ENCODE data around the gene MYO1D. TPM values are rescaled to one million over a fixed set of nuclear protein-coding genes. Genes with fewer than 3 reads are reported as not detected.
"Not testable (repeated sequence)": the region's sequence is repeated elsewhere in the genome, so short reads cannot be mapped to it uniquely, and the experiment has no call there.

The MYO1D gene
- total RNA-seq, 1 experiment from 2014 or later = 1.3 TPM

GRCh38 chr17:32451879-32452278 is 425.0 kb downstream of the MYO1D start:
- no TSS peak for BruUV-seq (replicated peaks)
- no peak for DNase-seq (ENCODE audit: low read depth, low spot score)
- peaks cover 3% of the 10 kb centered on the region for H3K4me1 ChIP-seq (ENCODE audit: control insufficient read depth, insufficient read depth, low read length)
- no peak for ATAC-seq
- no peak overlapping the region for H3K4me3 ChIP-seq (ENCODE audit: low read depth in 2 of 2, low read length in 2 of 2)
- intact Hi-C loops (cut with micrococcal nuclease; ENCODE audit: unreplicated experiment) = no loop called here
- H3K36me3 ChIP-seq (ENCODE audit: control insufficient read depth, insufficient read depth, low read length) = peaks cover 63% of the 10 kb centered on the region
- H3K27ac ChIP-seq (ENCODE audit: low read length) = no peak overlapping the region
- TF ChIP-seq REST (IDR thresholded peaks at IDR 0.05; ENCODE audit: insufficient read depth in 1 of 2, low read depth in 2 of 2, low read length in 1 of 2) = no peak
- TF ChIP-seq POLR2AphosphoS5 (IDR thresholded peaks at IDR 0.05; ENCODE audit: low read depth, low read length) = no peak
- TF ChIP-seq, protein P1, sequence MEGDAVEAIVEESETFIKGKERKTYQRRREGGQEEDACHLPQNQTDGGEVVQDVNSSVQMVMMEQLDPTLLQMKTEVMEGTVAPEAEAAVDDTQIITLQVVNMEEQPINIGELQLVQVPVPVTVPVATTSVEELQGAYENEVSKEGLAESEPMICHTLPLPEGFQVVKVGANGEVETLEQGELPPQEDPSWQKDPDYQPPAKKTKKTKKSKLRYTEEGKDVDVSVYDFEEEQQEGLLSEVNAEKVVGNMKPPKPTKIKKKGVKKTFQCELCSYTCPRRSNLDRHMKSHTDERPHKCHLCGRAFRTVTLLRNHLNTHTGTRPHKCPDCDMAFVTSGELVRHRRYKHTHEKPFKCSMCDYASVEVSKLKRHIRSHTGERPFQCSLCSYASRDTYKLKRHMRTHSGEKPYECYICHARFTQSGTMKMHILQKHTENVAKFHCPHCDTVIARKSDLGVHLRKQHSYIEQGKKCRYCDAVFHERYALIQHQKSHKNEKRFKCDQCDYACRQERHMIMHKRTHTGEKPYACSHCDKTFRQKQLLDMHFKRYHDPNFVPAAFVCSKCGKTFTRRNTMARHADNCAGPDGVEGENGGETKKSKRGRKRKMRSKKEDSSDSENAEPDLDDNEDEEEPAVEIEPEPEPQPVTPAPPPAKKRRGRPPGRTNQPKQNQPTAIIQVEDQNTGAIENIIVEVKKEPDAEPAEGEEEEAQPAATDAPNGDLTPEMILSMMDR (IDR thresholded peaks at IDR 0.05) = no peak
- no peak for TF ChIP-seq SIN3A (IDR thresholded peaks at IDR 0.05; ENCODE audit: borderline replicate concordance, insufficient read depth, low read depth, low read length)
- no peak for TF ChIP-seq TCF7L2 (IDR thresholded peaks at IDR 0.05; ENCODE audit: low read depth, low read length)
- no peaks in the 10 kb centered on the region for H3K27me3 ChIP-seq (ENCODE audit: control insufficient read depth, insufficient read depth, low read length)
- CTCF ChIA-PET = no interaction called here
- H3K9me3 ChIP-seq (ENCODE audit: control insufficient read depth, insufficient read depth, low read depth, low read length) = no peaks in the 10 kb centered on the region
- in situ Hi-C loops (cut with HindIII; ENCODE audit: low pct_unique_long_range_greater_than_20kb, low sequenced_read_pairs) = no loop called here
- POLR2A ChIA-PET = no interaction called here

DNA sequence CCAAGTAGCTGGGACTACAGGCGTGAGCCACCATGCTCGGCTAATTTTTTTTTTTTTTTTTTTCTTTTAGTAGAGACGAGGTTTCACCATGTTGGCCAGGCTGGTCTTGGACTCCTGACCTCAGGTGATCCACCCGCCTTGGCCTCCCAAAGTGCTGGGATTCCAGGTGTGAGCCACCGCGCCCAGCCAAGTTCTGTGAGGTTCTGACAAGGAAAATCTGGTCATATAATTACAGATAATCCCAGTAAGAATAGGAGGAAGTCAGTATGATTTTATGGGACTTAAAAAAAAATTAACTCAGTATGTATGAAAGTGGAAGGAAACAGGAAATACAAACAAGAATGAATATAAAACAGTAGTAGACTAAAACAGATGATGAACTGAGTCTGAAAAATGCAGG is 426.5 kb downstream of the MYO1D start:
- POLR2A ChIA-PET; in situ Hi-C loops (cut with HindIII; ENCODE audit: low pct_unique_long_range_greater_than_20kb, low sequenced_read_pairs); BruUV-seq (replicated peaks); H3K27ac ChIP-seq (ENCODE audit: low read length); intact Hi-C loops (cut with micrococcal nuclease; ENCODE audit: unreplicated experiment); H3K27me3 ChIP-seq (ENCODE audit: control insufficient read depth, insufficient read depth, low read length); DNase-seq (ENCODE audit: low read depth, low spot score); ATAC-seq; H3K9me3 ChIP-seq (ENCODE audit: control insufficient read depth, insufficient read depth, low read depth, low read length); CTCF ChIA-PET; H3K4me3 ChIP-seq (ENCODE audit: low read depth in 2 of 2, low read length in 2 of 2): not testable (repeated sequence)
- peaks cover 70% of the 10 kb centered on the region for H3K36me3 ChIP-seq (ENCODE audit: control insufficient read depth, insufficient read depth, low read length)
- H3K4me1 ChIP-seq (ENCODE audit: control insufficient read depth, insufficient read depth, low read length) = peaks cover 13% of the 10 kb centered on the region

GRCh38 chr17:32449963-32450362 is 427.0 kb downstream of the MYO1D start:
- Histone ChIP-seq H3K4me1 (ENCODE audit: control insufficient read depth, insufficient read depth, low read length) (peaks cover 13% of the 10 kb centered on the region), H3K27ac (ENCODE audit: low read length) (no peak overlapping the region), H3K36me3 (ENCODE audit: control insufficient read depth, insufficient read depth, low read length) (peaks cover 67% of the 10 kb centered on the region), H3K4me3 (ENCODE audit: low read depth in 2 of 2, low read length in 2 of 2) (no peak overlapping the region), H3K27me3 (ENCODE audit: control insufficient read depth, insufficient read depth, low read length) (no peaks in the 10 kb centered on the region), H3K9me3 (ENCODE audit: control insufficient read depth, insufficient read depth, low read depth, low read length) (no peaks in the 10 kb centered on the region)
- BruUV-seq (replicated peaks) = no TSS peak
- DNase-seq (ENCODE audit: low read depth, low spot score) (no peak), ATAC-seq (no peak)
- CTCF ChIA-PET = no interaction called here
- POLR2A ChIA-PET = no interaction called here
- TF ChIP-seq, protein P1 (IDR thresholded peaks at IDR 0.05) = no peak
- TF ChIP-seq POLR2AphosphoS5 (IDR thresholded peaks at IDR 0.05; ENCODE audit: low read depth, low read length) (no peak), SIN3A (IDR thresholded peaks at IDR 0.05; ENCODE audit: borderline replicate concordance, insufficient read depth, low read depth, low read length) (no peak), TCF7L2 (IDR thresholded peaks at IDR 0.05; ENCODE audit: low read depth, low read length) (no peak), REST (IDR thresholded peaks at IDR 0.05; ENCODE audit: insufficient read depth in 1 of 2, low read depth in 2 of 2, low read length in 1 of 2) (no peak)
- intact Hi-C loops (cut with micrococcal nuclease; ENCODE audit: unreplicated experiment) = no loop called here
- in situ Hi-C loops (cut with HindIII; ENCODE audit: low pct_unique_long_range_greater_than_20kb, low sequenced_read_pairs) = no loop called here

Data from Panc1 (cell line).